GM12801 (cell line): Measurements from ENCODE around the gene MBD1.

Experiments
- CTCF ChIP-seq: IDR thresholded peaks from one replicate; pipeline ENCODE4 v1.5.1; 2011; ENCODE audit warnings: control low read depth; ENCODE audit not compliant: insufficient read length; ENCODE audit errors: extremely low read depth

The MBD1 gene

GRCh38 chr18:50313031-50313607 lies 31.8 kb upstream of the MBD1 start:
- no peak for TF ChIP-seq CTCF

GRCh38 chr18:50312296-50313030 lies 31.1 kb upstream of the MBD1 start:
- TF ChIP-seq CTCF = no peak

- TF ChIP-seq CTCF = no peak
Measured at GRCh38 chr18:50311650-50312049, 30.3 kb upstream of the MBD1 start.

GRCh38 chr18:50310080-50310479 lies 28.8 kb upstream of the MBD1 start:
- no peak for TF ChIP-seq CTCF

DNA sequence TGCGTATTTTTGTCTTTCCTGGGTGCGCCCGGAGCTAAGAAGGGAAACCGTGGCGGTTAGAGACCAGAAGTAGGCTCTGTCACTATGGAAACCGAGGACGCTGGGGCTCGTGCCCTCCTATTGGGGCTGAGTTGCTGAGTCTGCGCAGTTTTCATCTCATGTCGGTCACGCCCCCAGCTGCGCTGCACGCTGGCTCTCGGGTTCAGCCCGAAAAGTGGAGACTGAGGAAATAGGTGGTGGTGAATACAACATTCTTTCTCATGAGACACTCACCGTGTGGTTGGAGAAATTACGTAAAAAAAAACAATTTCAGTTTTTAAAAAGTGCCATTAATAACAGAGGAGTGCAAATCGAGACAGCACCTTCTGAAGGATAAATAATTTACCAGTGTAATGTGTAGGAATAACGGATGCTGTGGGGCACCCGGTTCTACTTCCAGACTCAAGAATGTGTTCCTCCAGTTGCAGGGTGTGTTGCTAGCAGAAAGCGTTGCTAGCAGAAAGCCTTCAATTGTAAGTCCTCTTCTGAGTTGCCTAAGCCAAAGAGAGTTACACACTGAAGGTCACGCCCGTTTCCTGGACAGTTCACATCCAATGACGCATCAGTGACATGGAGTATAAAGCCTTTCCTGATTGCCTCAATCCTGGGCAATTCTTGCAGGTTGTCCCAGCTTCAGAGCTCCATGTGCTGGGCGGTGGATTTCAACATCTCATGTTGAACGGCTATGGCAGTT lies 26.6 kb upstream of the MBD1 start:
- no peak for TF ChIP-seq CTCF

GRCh38 chr18:50307400-50307737 lies 26.0 kb upstream of the MBD1 start:
- TF ChIP-seq CTCF = no peak

DNA sequence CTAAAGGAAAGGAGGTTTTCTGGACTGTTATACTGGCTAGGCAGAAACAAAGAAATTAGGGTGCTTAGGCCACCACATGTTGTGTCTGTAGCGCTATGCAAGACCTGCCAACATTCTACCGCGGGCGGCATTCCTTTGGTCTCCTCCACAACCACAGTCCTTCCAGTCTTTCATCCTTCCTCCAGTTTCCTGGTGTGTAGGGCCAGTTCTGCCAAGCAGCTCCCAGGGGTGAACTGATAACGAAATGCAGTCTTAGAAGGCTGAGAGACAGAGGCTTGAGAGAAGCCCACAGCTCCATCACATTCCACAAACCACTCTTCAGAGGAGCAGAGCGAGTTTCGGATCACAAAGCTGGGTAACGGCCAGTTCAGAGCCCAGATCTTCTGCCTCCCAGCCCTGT lies 25.6 kb upstream of the MBD1 start:
- TF ChIP-seq CTCF = no peak
